GM21786 (cell line): Measurements from ENCODE around the gene ADGRG4.
"Not testable (repeated sequence)": the region's sequence is repeated elsewhere in the genome, so short reads cannot be mapped to it uniquely, and the experiment has no call there.

Experiments used
- ATAC-seq: cut with Tn5 transposase; IDR thresholded peaks from one replicate; pipeline ENCODE4 v1.9.1; 2021; ENCODE audit not compliant: unreplicated experiment

Gene ADGRG4

GRCh38 chrX:136376713-136377112, 76.0 kb downstream of the ADGRG4 start:
- ATAC-seq: no peak

- no peak for ATAC-seq
These were observed 79.4 kb downstream of the ADGRG4 start for GRCh38 chrX:136380010-136380769.

- ATAC-seq: no peak
These were observed 85.4 kb downstream of the ADGRG4 start for GRCh38 chrX:136386173-136386572.

- no peak for ATAC-seq
These were observed 86.1 kb downstream of the ADGRG4 start for GRCh38 chrX:136386826-136387225.

GRCh38 chrX:136387951-136388502, 87.3 kb downstream of the ADGRG4 start:
- no peak for ATAC-seq

GRCh38 chrX:136390921-136391320, 90.2 kb downstream of the ADGRG4 start:
- no peak for ATAC-seq

- ATAC-seq: no peak
These were observed 94.5 kb downstream of the ADGRG4 start for GRCh38 chrX:136395271-136395670.

GRCh38 chrX:136397001-136397400, 96.2 kb downstream of the ADGRG4 start:
- ATAC-seq: no peak

- no peak for ATAC-seq
These were observed 104.4 kb downstream of the ADGRG4 start for GRCh38 chrX:136405126-136405525.

GRCh38 chrX:136417806-136418205, 117.0 kb downstream of the ADGRG4 start:
- no peak for ATAC-seq

GRCh38 chrX:136421338-136421737, 120.6 kb downstream of the ADGRG4 start:
- no peak for ATAC-seq

- no peak for ATAC-seq
These were observed 123.0 kb downstream of the ADGRG4 start for GRCh38 chrX:136423724-136424123.

- ATAC-seq: no peak
These were observed 125.2 kb downstream of the ADGRG4 start for GRCh38 chrX:136425996-136426395.

GRCh38 chrX:136431625-136432024, 130.9 kb downstream of the ADGRG4 start:
- no peak for ATAC-seq

- no peak for ATAC-seq
These were observed 137.0 kb downstream of the ADGRG4 start for GRCh38 chrX:136437774-136438173.

- ATAC-seq: no peak
These were observed 137.4 kb downstream of the ADGRG4 start for GRCh38 chrX:136438192-136438591.

GRCh38 chrX:136445674-136446073, 144.9 kb downstream of the ADGRG4 start:
- ATAC-seq: not testable (repeated sequence)

GRCh38 chrX:136446208-136446607, 145.4 kb downstream of the ADGRG4 start:
- ATAC-seq: no peak

- ATAC-seq: no peak
These were observed 146.5 kb downstream of the ADGRG4 start for GRCh38 chrX:136447308-136447707.

- no peak for ATAC-seq
These were observed 147.2 kb downstream of the ADGRG4 start for GRCh38 chrX:136447968-136448367.

- no peak for ATAC-seq
These were observed 149.5 kb downstream of the ADGRG4 start for GRCh38 chrX:136450050-136450830.

- no peak for ATAC-seq
These were observed 151.9 kb downstream of the ADGRG4 start for GRCh38 chrX:136452614-136453013.
